Neural progenitor cell (in vitro differentiated cells): ENCODE data around the gene TTYH3.

Source experiments
- EZH2 ChIP-seq: fragments of 200-600 bp; sonication (generic); IDR thresholded peaks from 2 replicates; pipeline ENCODE4 v1.6.1; 2017; ENCODE audit warnings: antibody characterized with exemption, mild to moderate bottlenecking, moderate library complexity
- EZH2phosphoT487 ChIP-seq: fragments of 200-600 bp; sonication (generic); IDR thresholded peaks from 2 replicates; pipeline ENCODE4 v1.6.1; 2017; ENCODE audit warnings: antibody characterized with exemption
- TF ChIP-seq, protein P1 (sequence below): fragments of 200-600 bp; sonication (generic); IDR thresholded peaks from 2 replicates; pipeline ENCODE4 v1.5.1; 2017; ENCODE audit warnings: antibody characterized with exemption, mild to moderate bottlenecking

DNA sequence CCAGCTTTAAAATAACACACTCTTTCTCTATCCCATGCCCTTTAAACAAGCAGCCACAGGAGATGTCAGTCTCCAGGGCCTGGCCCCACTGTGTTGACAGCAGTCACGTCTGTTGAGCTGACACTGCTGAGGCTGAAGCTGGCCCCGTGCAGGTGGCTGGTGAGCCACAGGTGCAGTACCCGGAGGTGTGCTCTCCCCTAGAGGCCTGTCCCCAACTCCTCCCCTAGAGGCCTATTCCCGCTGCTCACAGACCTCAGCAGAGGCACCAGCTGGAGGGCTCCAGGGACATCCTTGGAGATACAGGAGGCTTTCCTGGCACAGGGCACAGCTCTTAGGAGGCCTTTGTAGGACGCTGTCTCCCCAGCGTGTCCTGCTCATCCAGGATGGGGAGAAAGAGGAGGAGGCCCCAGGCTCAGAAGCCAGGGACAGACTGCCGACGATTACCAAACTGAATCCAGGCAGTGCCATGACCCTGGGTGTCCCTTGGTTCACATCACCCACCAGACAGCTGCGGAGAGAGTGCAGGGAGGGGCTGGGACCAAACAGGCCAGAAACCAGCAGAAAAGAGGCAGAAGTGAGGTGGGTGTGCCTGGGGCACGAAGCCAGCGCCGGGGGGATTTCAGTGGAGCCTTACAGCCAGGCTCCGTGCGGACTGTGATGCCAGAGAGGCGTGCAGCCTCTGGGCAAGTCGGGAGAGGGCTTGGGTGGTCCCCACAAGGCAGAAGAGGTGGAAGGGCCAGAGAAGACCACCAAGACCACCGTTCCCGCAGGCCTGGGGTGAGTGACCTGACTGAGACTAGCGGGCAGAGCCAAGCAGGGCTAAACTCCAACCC, 18.5 kb upstream of the TTYH3 start:
- TF ChIP-seq, protein P1, sequence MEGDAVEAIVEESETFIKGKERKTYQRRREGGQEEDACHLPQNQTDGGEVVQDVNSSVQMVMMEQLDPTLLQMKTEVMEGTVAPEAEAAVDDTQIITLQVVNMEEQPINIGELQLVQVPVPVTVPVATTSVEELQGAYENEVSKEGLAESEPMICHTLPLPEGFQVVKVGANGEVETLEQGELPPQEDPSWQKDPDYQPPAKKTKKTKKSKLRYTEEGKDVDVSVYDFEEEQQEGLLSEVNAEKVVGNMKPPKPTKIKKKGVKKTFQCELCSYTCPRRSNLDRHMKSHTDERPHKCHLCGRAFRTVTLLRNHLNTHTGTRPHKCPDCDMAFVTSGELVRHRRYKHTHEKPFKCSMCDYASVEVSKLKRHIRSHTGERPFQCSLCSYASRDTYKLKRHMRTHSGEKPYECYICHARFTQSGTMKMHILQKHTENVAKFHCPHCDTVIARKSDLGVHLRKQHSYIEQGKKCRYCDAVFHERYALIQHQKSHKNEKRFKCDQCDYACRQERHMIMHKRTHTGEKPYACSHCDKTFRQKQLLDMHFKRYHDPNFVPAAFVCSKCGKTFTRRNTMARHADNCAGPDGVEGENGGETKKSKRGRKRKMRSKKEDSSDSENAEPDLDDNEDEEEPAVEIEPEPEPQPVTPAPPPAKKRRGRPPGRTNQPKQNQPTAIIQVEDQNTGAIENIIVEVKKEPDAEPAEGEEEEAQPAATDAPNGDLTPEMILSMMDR, result no peak
- no peak for TF ChIP-seq EZH2
- TF ChIP-seq EZH2phosphoT487, result no peak
